Glomerular visceral epithelial cell (primary cell): Measurements from ENCODE around the gene FUZ.
A peak's percentile ranks its signal among the peaks of the same experiment; 100 is the strongest.

Experiments used
- DNase-seq: peaks from one replicate; pipeline ENCODE4 v3.0.0-alpha.2; 2016; ENCODE audit errors: extremely low spot score

The FUZ gene

GRCh38 chr19:49779731-49780555 is 33.1 kb downstream of the FUZ start:
- no peak for DNase-seq

GRCh38 chr19:49776371-49776764 is 36.7 kb downstream of the FUZ start:
- DNase-seq: no peak

GRCh38 chr19:49775742-49776370 is 37.2 kb downstream of the FUZ start:
- no peak for DNase-seq

GRCh38 chr19:49774969-49775368 is 38.1 kb downstream of the FUZ start:
- no peak for DNase-seq

GRCh38 chr19:49773663-49774350 is 39.3 kb downstream of the FUZ start:
- no peak for DNase-seq

- DNase-seq: no peak
Observed at GRCh38 chr19:49772850-49773432, 40.2 kb downstream of the FUZ start.

GRCh38 chr19:49771674-49772139 is 41.4 kb downstream of the FUZ start:
- DNase-seq: no peak

GRCh38 chr19:49770529-49770928 is 42.6 kb downstream of the FUZ start:
- no peak for DNase-seq

GRCh38 chr19:49767967-49768581 is 45.0 kb downstream of the FUZ start:
- no peak for DNase-seq

GRCh38 chr19:49767381-49767780 is 45.7 kb downstream of the FUZ start:
- DNase-seq: peak; percentile 31

- DNase-seq: no peak
Observed at GRCh38 chr19:49766930-49767299, 46.2 kb downstream of the FUZ start, which contains the start of gene AP2A1. Gene AP2A1 (plus strand): TSS chr19:49767001. CDS start chr19:49767134, 133 bp downstream.

- peak; percentile 100 for DNase-seq
Observed at GRCh38 chr19:49766007-49766929, 46.8 kb downstream of the FUZ start.

- no peak for DNase-seq
Observed at GRCh38 chr19:49764341-49764740, 48.8 kb downstream of the FUZ start.

GRCh38 chr19:49763230-49763629 is 49.9 kb downstream of the FUZ start, which contains the start of gene TSKS:
Gene TSKS (minus strand): TSS chr19:49763306. CDS start chr19:49763247, 59 bp downstream.
- no peak for DNase-seq

GRCh38 chr19:49761625-49762311 is 51.3 kb downstream of the FUZ start:
- peak; percentile 17 for DNase-seq

GRCh38 chr19:49761249-49761624 is 51.9 kb downstream of the FUZ start:
- no peak for DNase-seq

- DNase-seq: peak; percentile 65
Observed at GRCh38 chr19:49758292-49758691, 54.8 kb downstream of the FUZ start.
